Measurements from ENCODE around the gene IPO5. TPM values are rescaled to one million over a fixed set of nuclear protein-coding genes. Genes with fewer than 3 reads are reported as not detected.

IPO5 gene
- total RNA-seq, 2 donors from 2014 or later: 110 to 131 TPM

- no peaks in the 10 kb centered on the region for H3K9me3 ChIP-seq
- no peak overlapping the region for H3K27ac ChIP-seq
- peaks cover 42% of the 10 kb centered on the region for H3K36me3 ChIP-seq
- H3K27me3 ChIP-seq (replicated peaks; ENCODE audit: insufficient read depth): no peaks in the 10 kb centered on the region
- TF ChIP-seq, protein P1, sequence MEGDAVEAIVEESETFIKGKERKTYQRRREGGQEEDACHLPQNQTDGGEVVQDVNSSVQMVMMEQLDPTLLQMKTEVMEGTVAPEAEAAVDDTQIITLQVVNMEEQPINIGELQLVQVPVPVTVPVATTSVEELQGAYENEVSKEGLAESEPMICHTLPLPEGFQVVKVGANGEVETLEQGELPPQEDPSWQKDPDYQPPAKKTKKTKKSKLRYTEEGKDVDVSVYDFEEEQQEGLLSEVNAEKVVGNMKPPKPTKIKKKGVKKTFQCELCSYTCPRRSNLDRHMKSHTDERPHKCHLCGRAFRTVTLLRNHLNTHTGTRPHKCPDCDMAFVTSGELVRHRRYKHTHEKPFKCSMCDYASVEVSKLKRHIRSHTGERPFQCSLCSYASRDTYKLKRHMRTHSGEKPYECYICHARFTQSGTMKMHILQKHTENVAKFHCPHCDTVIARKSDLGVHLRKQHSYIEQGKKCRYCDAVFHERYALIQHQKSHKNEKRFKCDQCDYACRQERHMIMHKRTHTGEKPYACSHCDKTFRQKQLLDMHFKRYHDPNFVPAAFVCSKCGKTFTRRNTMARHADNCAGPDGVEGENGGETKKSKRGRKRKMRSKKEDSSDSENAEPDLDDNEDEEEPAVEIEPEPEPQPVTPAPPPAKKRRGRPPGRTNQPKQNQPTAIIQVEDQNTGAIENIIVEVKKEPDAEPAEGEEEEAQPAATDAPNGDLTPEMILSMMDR (IDR thresholded peaks at IDR 0.05): no peak
- ATAC-seq (ENCODE audit: insufficient number of reproducible peaks, low FRiP score, low read depth) (no peak), DNase-seq (ENCODE audit: low spot score) (no peak)
- H3K4me1 ChIP-seq (ENCODE audit: control insufficient read depth in 1 of 2, low read depth in 2 of 2): no peaks in the 10 kb centered on the region
- H3K4me3 ChIP-seq: no peak overlapping the region
Measured at GRCh38 chr13:98019186-98019585, 65.7 kb downstream of the IPO5 start.

DNA sequence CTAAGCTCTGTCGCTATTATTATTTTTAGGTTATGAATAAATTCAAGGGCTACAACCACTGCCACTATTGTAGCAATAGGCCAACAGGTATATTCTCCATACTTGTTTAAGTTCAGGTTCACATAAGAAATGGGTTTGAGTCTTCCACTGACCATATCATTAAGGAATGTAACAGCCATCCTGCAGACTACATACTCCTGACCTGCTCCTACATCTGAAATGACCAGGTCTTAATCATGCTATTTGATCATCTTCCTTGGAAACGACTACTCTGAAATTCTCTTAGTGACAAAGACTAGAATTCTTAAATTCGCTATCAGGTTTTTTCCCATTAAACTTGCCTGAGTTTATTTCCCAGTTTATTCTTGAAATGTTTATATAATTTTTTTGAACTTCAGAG lies 66.8 kb downstream of the IPO5 start:
- ATAC-seq (ENCODE audit: insufficient number of reproducible peaks, low FRiP score, low read depth): no peak
- Histone ChIP-seq H3K9me3 (no peaks in the 10 kb centered on the region), H3K4me3 (no peak overlapping the region), H3K4me1 (ENCODE audit: control insufficient read depth in 1 of 2, low read depth in 2 of 2) (no peaks in the 10 kb centered on the region), H3K36me3 (peaks cover 42% of the 10 kb centered on the region), H3K27ac (no peak overlapping the region), H3K27me3 (replicated peaks; ENCODE audit: insufficient read depth) (no peaks in the 10 kb centered on the region)
- no peak for DNase-seq (ENCODE audit: low spot score)
- TF ChIP-seq, protein P1 (IDR thresholded peaks at IDR 0.05): no peak

DNA sequence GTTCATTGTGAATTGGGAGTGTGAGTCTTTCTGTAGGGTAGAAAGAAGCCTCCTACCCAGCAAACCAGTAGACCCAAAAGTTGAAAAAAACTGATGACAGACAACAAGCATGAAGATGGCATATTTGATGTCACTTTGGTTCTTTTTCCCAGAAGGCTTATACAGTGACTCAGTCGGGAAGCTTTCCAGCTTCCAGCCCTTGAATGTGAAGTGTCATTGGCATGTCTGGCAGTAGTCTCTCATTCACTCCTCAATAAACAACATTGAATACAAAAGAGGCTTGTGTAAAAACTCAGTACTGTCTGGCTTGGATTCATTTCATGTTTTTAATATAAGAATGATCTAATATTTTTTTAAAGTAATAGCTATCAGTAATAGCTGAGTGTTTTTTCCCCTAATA lies 68.7 kb downstream of the IPO5 start:
- no peak overlapping the region for H3K4me3 ChIP-seq
- DNase-seq (ENCODE audit: low spot score) (no peak), ATAC-seq (ENCODE audit: insufficient number of reproducible peaks, low FRiP score, low read depth) (no peak)
- TF ChIP-seq, protein P1 (IDR thresholded peaks at IDR 0.05): no peak
- no peaks in the 10 kb centered on the region for H3K27me3 ChIP-seq (replicated peaks; ENCODE audit: insufficient read depth)
- H3K9me3 ChIP-seq: no peaks in the 10 kb centered on the region
- H3K27ac ChIP-seq: no peak overlapping the region
- H3K4me1 ChIP-seq (ENCODE audit: control insufficient read depth in 1 of 2, low read depth in 2 of 2): no peaks in the 10 kb centered on the region
- H3K36me3 ChIP-seq: peaks cover 35% of the 10 kb centered on the region

- Histone ChIP-seq H3K4me1 (ENCODE audit: control insufficient read depth in 1 of 2, low read depth in 2 of 2) (no peaks in the 10 kb centered on the region), H3K36me3 (peaks cover 13% of the 10 kb centered on the region), H3K4me3 (no peak overlapping the region), H3K27me3 (replicated peaks; ENCODE audit: insufficient read depth) (no peaks in the 10 kb centered on the region), H3K9me3 (no peaks in the 10 kb centered on the region), H3K27ac (no peak overlapping the region)
- DNase-seq (ENCODE audit: low spot score) (no peak), ATAC-seq (ENCODE audit: insufficient number of reproducible peaks, low FRiP score, low read depth) (no peak)
- TF ChIP-seq, protein P1 (IDR thresholded peaks at IDR 0.05): no peak
Measured at GRCh38 chr13:98025480-98026025, 72.1 kb downstream of the IPO5 start.

- H3K27ac ChIP-seq: no peak overlapping the region
- no peaks in the 10 kb centered on the region for H3K9me3 ChIP-seq
- no peak for ATAC-seq (ENCODE audit: insufficient number of reproducible peaks, low FRiP score, low read depth)
- no peak for DNase-seq (ENCODE audit: low spot score)
- no peaks in the 10 kb centered on the region for H3K27me3 ChIP-seq (replicated peaks; ENCODE audit: insufficient read depth)
- H3K4me1 ChIP-seq (ENCODE audit: control insufficient read depth in 1 of 2, low read depth in 2 of 2): no peaks in the 10 kb centered on the region
- peaks cover 7% of the 10 kb centered on the region for H3K36me3 ChIP-seq
- H3K4me3 ChIP-seq: no peak overlapping the region
- TF ChIP-seq, protein P1 (IDR thresholded peaks at IDR 0.05): no peak
Measured at GRCh38 chr13:98026457-98026857, 73.0 kb downstream of the IPO5 start.
